ENCODE measurements around the gene MYL11.

- TF ChIP-seq CTCF (IDR thresholded peaks at IDR 0.05) = no peak
- no peak for TF ChIP-seq SIN3A (IDR thresholded peaks at IDR 0.05; ENCODE audit: borderline replicate concordance, insufficient read depth, low read depth, low read length)
- no peak for TF ChIP-seq POLR2AphosphoS5 (IDR thresholded peaks at IDR 0.05; ENCODE audit: low read depth, low read length)
- no peak for TF ChIP-seq REST (IDR thresholded peaks at IDR 0.05; ENCODE audit: insufficient read depth in 1 of 2, low read depth in 2 of 2, low read length in 1 of 2)
Observed at GRCh38 chr16:30342751-30343490, 31.7 kb upstream of the MYL11 start.
